Astrocyte (in vitro differentiated cells and primary cell): ENCODE measurements around the gene MAF. TPM values are rescaled to one million over a fixed set of nuclear protein-coding genes. Genes with fewer than 3 reads are reported as not detected.

Experiments used
- DNase-seq: peaks from one replicate; pipeline ENCODE4 v3.0.0-alpha.2; 2010; ENCODE audit warnings: low read depth
- FAIRE-seq: peaks from 2 replicates; lab custom pipeline; 2011; peaks lifted over from hg19 to GRCh38; lab: Jason Lieb, UNC
- H2AFZ ChIP-seq: 2 replicates; pipeline ENCODE4 v1.6.0; 2012; ENCODE audit warnings: low read depth, low read length, inconsistent platforms
- H3K27ac ChIP-seq: 2 replicates; pipeline ENCODE4 v1.5.1; 2011; ENCODE audit warnings: low read depth, low read length, inconsistent platforms
- H3K27me3 ChIP-seq: 2 replicates; pipeline ENCODE4 v1.6.0; 2011; ENCODE audit warnings: low read length, inconsistent platforms; ENCODE audit not compliant: insufficient read depth
- H3K36me3 ChIP-seq: 2 replicates; pipeline ENCODE4 v1.5.1; 2011; ENCODE audit warnings: low read length, inconsistent platforms; ENCODE audit not compliant: insufficient read depth
- H3K4me1 ChIP-seq: 2 replicates; pipeline ENCODE4 v1.5.1; 2011; ENCODE audit warnings: low read length, inconsistent platforms; ENCODE audit not compliant: insufficient read depth
- H3K4me2 ChIP-seq: 2 replicates; pipeline ENCODE4 v1.6.0; 2012; ENCODE audit warnings: low read length, inconsistent platforms
- H3K4me3 ChIP-seq: 2 replicates; pipeline ENCODE4 v1.5.1; 2011; ENCODE audit warnings: low read depth, mild to moderate bottlenecking, low read length, inconsistent platforms; ENCODE audit not compliant: insufficient read depth
- H3K79me2 ChIP-seq: 2 replicates; pipeline ENCODE4 v1.6.0; 2012; ENCODE audit warnings: mild to moderate bottlenecking, low read length, inconsistent platforms; ENCODE audit not compliant: insufficient read depth
- H3K9ac ChIP-seq: 2 replicates; pipeline ENCODE4 v1.6.0; 2012; ENCODE audit warnings: mild to moderate bottlenecking, low read length, inconsistent platforms
- H3K9me3 ChIP-seq: 2 replicates; pipeline ENCODE4 v1.5.1; 2012; ENCODE audit warnings: low read depth, mild to moderate bottlenecking, low read length, inconsistent platforms; ENCODE audit not compliant: insufficient read depth
- H4K20me1 ChIP-seq: 2 replicates; pipeline ENCODE4 v1.6.0; 2012; ENCODE audit warnings: low read length, inconsistent platforms; ENCODE audit not compliant: insufficient read depth
- H3K27ac Mint-ChIP-seq: one replicate; pipeline ENCODE4 v1.8.0; 2021; ENCODE audit warnings: mild to moderate bottlenecking, mixed read lengths; ENCODE audit not compliant: unreplicated experiment
- H3K27me3 Mint-ChIP-seq: one replicate; pipeline ENCODE4 v1.8.0; 2021; ENCODE audit warnings: low read depth, mixed read lengths; ENCODE audit not compliant: unreplicated experiment
- H3K36me3 Mint-ChIP-seq: one replicate; pipeline ENCODE4 v1.8.0; 2021; ENCODE audit warnings: low read depth, mixed read lengths; ENCODE audit not compliant: unreplicated experiment
- H3K4me1 Mint-ChIP-seq: one replicate; pipeline ENCODE4 v1.8.0; 2021; ENCODE audit warnings: low read depth, mixed read lengths; ENCODE audit not compliant: unreplicated experiment
- H3K4me3 Mint-ChIP-seq: one replicate; pipeline ENCODE4 v1.8.0; 2021; ENCODE audit warnings: mild to moderate bottlenecking, moderate library complexity, mixed read lengths; ENCODE audit not compliant: unreplicated experiment
- H3K9me3 Mint-ChIP-seq: one replicate; pipeline ENCODE4 v1.8.0; 2021; ENCODE audit warnings: mild to moderate bottlenecking, mixed read lengths; ENCODE audit not compliant: unreplicated experiment
- CTCF ChIP-seq: IDR thresholded peaks from 2 replicates; pipeline ENCODE4 v1.5.1; 2011; ENCODE audit warnings: low read depth, mild to moderate bottlenecking, inconsistent platforms, low read length, moderate library complexity; ENCODE audit not compliant: insufficient read depth
- EZH2 ChIP-seq: IDR thresholded peaks from 2 replicates; pipeline ENCODE4 v1.6.1; 2012; ENCODE audit warnings: mild to moderate bottlenecking, low read length, inconsistent platforms; ENCODE audit not compliant: insufficient read depth
- total RNA-seq: library from RNA; stranded (reverse); gene quantifications from 2 replicates; pipeline ENCODE4 v1.2.1, GENCODE V29; 2021

The MAF gene
- total RNA-seq, 1 donor from 2014 or later, result 19.3 TPM

DNA sequence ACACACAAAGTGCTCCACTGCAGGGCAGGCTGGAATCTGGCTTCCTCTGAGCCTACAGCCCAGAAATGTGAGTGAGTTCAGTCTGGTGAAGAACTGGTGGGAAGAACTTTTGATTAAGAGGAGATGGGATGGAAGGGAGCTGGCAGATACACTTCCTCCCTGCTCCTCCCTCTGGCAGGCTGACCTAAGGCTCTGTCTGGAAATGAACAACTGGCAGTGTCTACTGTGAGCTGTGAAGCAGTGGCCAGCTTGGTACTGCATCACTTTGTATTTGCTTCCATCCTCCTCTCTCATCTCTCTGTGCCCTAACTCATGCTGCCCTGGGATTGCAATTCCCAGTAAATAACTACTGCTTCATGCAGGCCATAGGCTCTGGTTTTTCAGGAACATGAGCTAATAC is 45.6 kb downstream of the MAF start:
- H3K4me1 Mint-ChIP-seq, result no peaks in the 10 kb centered on the region
- no peaks in the 10 kb centered on the region for H3K36me3 Mint-ChIP-seq
- Histone ChIP-seq H3K9me3 (no peaks in the 10 kb centered on the region), H4K20me1 (no peaks in the 10 kb centered on the region), H3K4me3 (no peak overlapping the region), H3K79me2 (no peaks in the 10 kb centered on the region), H3K4me2 (no peak overlapping the region), H3K27me3 (no peaks in the 10 kb centered on the region), H3K9ac (no peak overlapping the region), H3K27ac (no peak overlapping the region), H3K4me1 (no peaks in the 10 kb centered on the region), H3K36me3 (no peaks in the 10 kb centered on the region), H2AFZ (no peak overlapping the region)
- DNase-seq (no peak), FAIRE-seq (no peak)
- peaks cover 7% of the 10 kb centered on the region for H3K9me3 Mint-ChIP-seq
- no peak overlapping the region for H3K27ac Mint-ChIP-seq
- H3K4me3 Mint-ChIP-seq, result no peak overlapping the region
- TF ChIP-seq CTCF, result no peak
- no peak for TF ChIP-seq EZH2
- peaks cover 21% of the 10 kb centered on the region for H3K27me3 Mint-ChIP-seq

DNA sequence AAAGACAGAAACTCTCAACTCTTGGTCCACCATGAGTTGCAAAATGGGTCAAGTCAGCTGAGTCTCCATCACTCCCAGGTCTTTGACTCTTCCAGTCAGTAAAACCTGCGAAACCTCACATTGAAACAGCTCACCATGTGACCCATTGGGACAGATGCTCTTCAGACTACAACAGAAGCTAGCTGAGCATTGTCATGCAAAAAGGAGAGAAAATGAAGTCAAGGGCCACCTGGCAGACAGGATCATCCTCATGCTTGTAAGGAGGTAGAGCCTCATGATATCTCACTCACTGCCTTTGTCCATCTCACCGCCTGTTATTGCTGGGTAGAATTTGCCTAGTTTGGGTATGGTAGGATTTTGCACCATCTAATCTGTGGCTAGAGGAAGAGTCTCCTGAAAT is 50.2 kb downstream of the MAF start:
- no peak overlapping the region for H3K27ac Mint-ChIP-seq
- H4K20me1 ChIP-seq, result no peaks in the 10 kb centered on the region
- peaks cover 30% of the 10 kb centered on the region for H3K27me3 Mint-ChIP-seq
- H3K36me3 Mint-ChIP-seq, result no peaks in the 10 kb centered on the region
- H3K4me3 Mint-ChIP-seq, result no peak overlapping the region
- H3K4me3 ChIP-seq, result no peak overlapping the region
- no peaks in the 10 kb centered on the region for H3K9me3 ChIP-seq
- H2AFZ ChIP-seq, result no peak overlapping the region
- H3K9ac ChIP-seq, result no peak overlapping the region
- no peaks in the 10 kb centered on the region for H3K27me3 ChIP-seq
- FAIRE-seq (no peak), DNase-seq (no peak)
- no peaks in the 10 kb centered on the region for H3K36me3 ChIP-seq
- peaks cover 5% of the 10 kb centered on the region for H3K9me3 Mint-ChIP-seq
- no peaks in the 10 kb centered on the region for H3K79me2 ChIP-seq
- H3K27ac ChIP-seq, result no peak overlapping the region
- H3K4me2 ChIP-seq, result no peak overlapping the region
- no peaks in the 10 kb centered on the region for H3K4me1 ChIP-seq
- TF ChIP-seq EZH2 (no peak), CTCF (no peak)
- no peaks in the 10 kb centered on the region for H3K4me1 Mint-ChIP-seq

DNA sequence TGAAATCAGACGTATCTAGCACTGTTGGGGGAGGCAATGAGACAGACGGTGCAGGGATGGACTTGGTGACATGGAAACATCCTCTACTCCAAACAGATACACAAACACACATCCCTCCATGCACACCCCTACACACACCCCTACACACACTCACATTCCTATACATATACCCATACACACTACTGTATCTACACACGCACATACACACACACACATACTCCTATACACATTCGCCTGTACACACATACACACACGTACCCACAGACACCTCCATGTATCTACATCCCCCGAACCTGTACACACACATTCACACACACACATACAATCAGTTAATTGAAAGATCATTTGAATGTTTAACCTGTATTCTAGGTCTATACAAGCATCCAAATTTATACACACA is 53.5 kb downstream of the MAF start:
- Mint-ChIP-seq H3K36me3 (no peaks in the 10 kb centered on the region), H3K27me3 (peaks cover 26% of the 10 kb centered on the region), H3K27ac (no peak overlapping the region), H3K4me3 (no peak overlapping the region), H3K9me3 (peaks cover 5% of the 10 kb centered on the region), H3K4me1 (no peaks in the 10 kb centered on the region)
- no peak overlapping the region for H3K9ac ChIP-seq
- TF ChIP-seq EZH2 (no peak), CTCF (no peak)
- DNase-seq (no peak), FAIRE-seq (no peak)
- no peaks in the 10 kb centered on the region for H3K4me1 ChIP-seq
- H3K9me3 ChIP-seq, result no peaks in the 10 kb centered on the region
- H2AFZ ChIP-seq, result no peak overlapping the region
- no peak overlapping the region for H3K4me2 ChIP-seq
- H3K79me2 ChIP-seq, result no peaks in the 10 kb centered on the region
- no peak overlapping the region for H3K4me3 ChIP-seq
- no peaks in the 10 kb centered on the region for H4K20me1 ChIP-seq
- H3K36me3 ChIP-seq, result no peaks in the 10 kb centered on the region
- no peak overlapping the region for H3K27ac ChIP-seq
- no peaks in the 10 kb centered on the region for H3K27me3 ChIP-seq
